ENCODE results near the gene VSTM5. TPM values are rescaled to one million over a fixed set of nuclear protein-coding genes. Genes with fewer than 3 reads are reported as not detected.
"Not testable (repeated sequence)": the region's sequence is repeated elsewhere in the genome, so short reads cannot be mapped to it uniquely, and the experiment has no call there.

Gene VSTM5
- total RNA-seq, 1 donor from 2014 or later, result not detected

DNA sequence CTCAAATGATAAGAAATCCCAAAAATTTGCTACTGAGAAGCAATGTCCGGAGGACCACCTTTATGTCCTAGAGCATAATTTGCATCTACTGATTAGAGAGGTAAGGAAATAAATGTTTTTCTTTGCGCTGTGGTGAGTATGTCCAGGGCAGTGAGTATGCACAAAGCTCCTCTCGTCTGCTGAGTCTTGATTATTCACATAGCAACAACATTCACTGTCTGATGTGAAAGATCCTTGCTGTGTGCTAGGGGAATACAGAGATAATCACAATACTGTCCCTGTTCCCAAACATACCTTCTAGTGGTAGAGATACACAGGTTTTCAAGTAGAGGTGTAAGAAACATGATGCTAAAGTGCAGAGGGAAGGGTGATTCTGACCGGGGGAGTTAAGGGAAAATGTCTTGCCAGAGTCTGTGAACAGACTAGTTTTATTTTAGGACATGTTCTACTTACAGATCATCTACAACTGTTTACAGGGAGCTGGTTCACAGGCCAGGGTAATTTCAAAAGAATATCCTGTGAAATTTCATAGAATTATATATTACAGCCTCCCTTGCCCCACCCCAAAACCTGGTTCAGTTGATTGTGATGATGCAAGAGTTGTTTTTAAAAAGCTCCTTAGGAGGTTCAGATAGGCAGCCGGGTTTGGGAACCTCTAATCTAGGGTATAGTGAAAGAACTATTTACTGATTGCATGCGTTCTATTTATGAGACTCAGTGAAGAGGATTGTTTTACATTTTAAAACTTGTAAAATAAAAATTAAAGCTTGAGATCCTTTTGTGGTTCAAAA is 53.8 kb downstream of the VSTM5 start:
- intact Hi-C loops (cut with micrococcal nuclease), result no loop called here

DNA sequence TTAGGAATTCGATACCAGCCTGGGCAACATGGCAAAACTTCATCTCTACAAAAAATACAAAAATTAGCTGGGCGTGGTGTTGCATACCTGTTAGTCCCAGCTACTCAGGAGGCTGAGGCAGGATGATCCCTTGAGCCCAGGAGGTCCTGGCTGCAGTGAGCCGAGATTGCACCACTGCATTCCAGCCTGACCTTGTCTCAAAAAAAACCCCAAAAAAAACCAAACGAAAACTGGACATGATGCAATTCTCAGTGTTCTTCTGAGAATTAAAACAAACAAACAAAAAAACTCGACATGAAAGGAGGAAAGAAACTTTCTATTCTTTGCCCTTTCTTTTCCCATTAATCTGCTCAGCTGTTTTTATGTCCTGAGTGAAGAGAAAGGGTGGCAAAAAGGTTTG is 58.9 kb downstream of the VSTM5 start:
- intact Hi-C loops (cut with micrococcal nuclease), result no loop called here

DNA sequence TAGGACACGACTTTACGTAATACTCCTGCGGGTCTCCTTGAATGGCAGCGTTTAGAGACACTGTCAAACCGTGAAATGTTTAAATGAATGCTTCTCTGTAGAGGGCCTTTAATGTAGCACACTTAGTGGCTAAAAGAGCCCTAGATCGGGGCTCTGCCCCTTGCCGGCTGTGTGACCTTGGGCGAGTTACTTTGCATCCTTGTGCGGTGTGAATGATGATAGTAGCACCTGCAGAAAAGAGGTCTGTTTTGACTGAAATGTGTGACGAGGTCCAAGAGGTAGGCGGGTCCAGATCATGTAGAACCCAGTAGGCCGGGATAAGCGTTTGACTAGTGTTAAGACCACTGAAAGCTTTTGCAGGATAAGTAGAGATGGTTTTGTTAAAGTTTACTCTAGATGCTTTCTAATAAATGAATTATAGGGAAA is 65.5 kb downstream of the VSTM5 start:
- intact Hi-C loops (cut with micrococcal nuclease), result loop anchor here (1.0 to 5.0 kb wide), 13 partner anchors 44 to 1284 kb away; partner anchors contain the start of genes ANKRD49, C11orf54, CEP295 and CWC15

DNA sequence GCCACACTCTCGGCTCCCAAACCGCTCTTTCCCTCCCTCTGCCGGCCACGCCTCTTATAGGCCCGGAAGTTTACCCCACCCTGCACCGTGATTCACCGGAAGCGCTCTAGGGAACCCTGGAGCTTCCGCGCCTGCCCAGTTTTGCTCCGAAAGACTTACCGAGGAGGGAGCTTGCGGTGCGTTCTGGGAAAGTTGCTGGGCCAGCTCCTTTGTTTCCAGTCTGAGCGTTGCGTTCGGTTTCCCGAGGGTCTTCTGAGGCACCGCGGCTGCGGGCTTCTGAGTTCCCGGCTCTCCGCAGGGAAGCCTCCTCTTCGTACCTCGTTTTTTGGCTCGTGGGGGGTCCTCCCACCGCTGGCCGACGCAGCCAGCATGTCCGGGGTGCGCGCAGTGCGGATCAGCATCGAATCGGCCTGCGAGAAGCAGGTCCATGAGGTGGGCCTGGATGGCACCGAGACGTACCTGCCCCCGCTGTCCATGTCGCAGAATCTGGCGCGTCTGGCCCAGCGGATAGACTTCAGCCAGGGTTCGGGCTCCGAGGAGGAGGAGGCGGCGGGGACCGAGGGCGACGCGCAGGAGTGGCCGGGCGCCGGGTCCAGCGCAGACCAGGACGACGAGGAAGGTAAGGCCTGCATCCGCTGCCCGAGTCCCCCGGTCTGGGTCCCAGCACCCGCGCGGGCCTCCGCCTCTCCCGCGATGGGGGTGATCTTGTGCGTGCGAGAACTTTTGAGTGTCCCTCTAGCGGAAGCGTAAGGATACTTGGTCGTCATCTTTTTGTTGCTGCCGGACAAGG is 66.1 kb downstream of the VSTM5 start, which contains the start of gene MED17:
MED17 (plus strand) TSS at position 138 of the 790 bp plus-strand sequence; CDS start at position 370, 232 bp downstream.
- intact Hi-C loops (cut with micrococcal nuclease), result loop anchor here (1.0 to 5.0 kb wide), 13 partner anchors 43 to 1284 kb away; partner anchors contain the start of genes ANKRD49, C11orf54, CEP295 and CWC15

DNA sequence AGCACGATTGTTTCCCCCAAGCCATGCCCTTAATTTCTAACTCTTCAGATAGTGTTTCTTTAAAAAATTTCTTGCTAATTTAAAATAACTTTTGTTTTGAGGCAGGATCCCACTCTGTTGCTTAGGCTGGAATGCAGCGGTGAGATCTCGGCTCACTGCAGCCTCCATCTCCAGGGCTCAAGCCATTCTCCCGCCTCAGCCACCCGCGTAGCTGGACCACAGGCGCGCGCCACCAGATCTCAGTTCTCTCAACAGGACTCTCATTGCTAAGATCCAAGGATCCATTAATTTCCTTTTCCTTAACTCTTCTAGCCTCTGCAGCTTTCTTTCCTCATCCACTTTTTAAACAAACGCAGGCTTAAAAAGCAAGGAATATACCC is 66.7 kb downstream of the VSTM5 start:
- intact Hi-C loops (cut with micrococcal nuclease), result loop anchor here (1.0 to 5.0 kb wide), 13 partner anchors 42 to 1285 kb away; partner anchors contain the start of genes ANKRD49, C11orf54, CEP295 and CWC15

DNA sequence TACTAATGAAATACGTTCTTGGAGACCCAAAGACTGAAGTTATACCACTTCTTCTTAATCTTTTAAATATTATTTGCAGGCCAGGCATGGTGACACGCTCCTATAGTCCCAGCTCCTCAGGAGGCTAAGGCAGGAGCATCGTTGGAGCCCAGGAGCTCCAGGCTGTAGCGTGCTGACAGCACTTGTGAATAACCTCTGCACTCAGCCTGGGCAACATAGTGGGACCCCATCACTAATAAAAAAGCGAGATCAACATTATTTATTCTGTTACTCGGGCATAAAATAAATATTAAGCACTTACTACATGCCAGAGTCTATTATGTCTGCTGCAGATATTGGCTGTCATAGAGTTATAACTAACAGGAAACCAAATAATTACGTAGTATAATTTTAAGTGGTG is 67.1 kb downstream of the VSTM5 start:
- intact Hi-C loops (cut with micrococcal nuclease), result loop anchor here (5.0 kb wide), 3 partner anchors 171 to 841 kb away; no protein-coding TSS in a partner anchor

DNA sequence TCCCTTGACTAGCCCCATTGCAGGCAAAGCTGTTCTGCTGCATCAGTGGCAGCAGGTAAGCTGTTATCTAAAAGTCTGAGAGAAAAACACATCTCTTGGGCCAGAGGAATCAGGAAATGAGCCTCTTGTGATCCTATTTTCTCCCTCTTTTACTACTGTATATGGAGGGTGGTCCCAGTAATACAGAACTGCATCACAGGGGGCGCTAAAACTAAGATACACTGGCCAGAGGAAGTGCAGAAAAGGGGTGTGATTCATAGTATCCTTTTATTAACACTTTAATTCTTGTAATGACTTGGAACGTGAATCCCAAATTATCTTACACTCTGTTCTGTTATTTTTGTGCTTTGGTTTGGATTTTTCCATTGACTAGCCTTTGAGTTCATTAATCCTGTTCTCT is 75.1 kb downstream of the VSTM5 start:
- intact Hi-C loops (cut with micrococcal nuclease), result no loop called here

DNA sequence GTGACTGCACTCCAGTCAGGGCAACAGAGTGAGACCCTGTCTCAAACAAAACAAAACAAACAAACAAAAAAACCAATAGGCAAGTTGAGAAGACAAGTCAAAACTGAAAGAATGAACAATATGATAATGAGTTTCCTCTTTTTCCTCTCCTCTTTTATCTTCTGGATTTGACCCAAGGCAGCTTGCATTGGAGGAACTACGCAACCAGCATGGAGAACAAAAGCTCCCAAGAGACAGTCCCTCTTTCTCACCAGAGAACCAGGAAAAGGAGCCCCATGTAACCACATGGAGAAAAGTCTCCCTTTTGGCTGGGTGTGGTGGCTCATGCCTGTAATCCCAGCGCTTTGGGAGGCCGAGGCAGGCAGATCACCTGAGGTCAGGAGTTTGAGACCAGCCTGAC is 75.9 kb downstream of the VSTM5 start:
- intact Hi-C loops (cut with micrococcal nuclease), result not testable (repeated sequence)

DNA sequence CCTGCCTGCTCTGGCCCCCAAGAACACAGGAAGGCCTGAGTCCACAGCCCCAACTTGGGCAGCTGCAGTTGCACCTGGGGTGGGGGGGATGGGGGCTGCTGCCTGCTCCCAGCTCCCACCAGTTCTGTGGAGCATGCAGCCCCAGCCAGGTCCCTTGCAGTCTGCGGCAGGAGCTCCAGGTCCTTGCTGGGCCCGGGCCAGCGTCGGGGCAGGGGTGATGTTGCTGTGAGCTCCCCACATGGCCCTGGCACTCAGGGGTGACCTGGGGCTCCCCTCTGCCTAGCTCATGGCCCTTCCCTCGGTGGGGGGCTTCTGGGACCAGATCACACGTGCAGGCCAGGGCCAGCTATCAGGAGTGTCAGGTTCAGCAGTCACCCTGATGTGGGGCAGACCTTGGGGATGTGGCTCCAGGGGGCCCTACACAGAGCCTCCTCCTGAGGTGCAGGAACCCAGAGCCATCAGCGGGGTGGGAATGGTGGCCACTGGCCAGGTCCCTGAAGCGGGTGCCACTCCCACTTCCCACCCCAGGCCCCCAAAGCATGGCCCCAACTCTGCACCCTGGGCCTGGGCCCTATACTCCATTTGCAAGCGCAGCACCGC is 76.7 kb downstream of the VSTM5 start:
- intact Hi-C loops (cut with micrococcal nuclease), result no loop called here

DNA sequence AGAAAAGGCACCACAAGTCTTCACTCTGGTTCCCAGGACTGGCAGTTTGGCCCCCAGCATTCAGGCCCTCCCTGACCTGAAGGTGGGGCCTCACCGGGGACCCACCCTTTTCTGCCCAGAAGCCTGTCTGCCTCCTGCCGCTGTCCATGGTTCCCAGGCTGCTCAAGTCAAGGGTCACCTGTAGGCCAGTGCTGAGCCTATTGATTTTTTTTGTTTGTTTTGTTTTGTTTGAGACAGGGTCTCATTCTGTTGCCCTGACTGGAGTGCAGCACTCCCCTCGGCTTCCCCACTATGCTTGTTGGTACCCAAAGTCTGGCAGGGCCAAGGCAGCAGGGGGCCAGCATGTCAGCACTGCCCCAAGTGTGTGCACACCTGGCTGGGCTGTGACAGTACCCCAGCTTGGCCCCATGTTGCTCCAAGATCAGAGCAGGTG is 77.4 kb downstream of the VSTM5 start:
- intact Hi-C loops (cut with micrococcal nuclease), result no loop called here

DNA sequence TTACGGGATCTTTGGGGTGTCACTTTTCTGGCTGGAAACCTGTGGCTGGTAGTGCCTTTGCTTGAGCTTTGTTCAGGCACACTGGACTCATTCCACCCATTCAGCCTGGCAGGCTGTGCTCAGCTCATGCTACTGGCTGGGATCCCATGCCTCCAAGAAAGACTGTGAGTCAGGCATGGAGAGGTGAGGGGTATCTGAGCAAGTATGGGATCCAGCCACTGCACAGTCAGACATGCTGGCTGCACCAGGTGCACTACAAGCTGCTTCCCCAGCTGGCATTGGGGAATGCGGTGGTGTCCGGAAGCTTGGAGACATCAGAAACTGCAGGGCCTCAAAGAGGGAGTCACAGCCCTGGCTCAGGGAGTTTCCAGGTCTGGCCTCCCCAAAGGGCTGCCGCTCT is 78.3 kb downstream of the VSTM5 start:
- intact Hi-C loops (cut with micrococcal nuclease), result no loop called here

DNA sequence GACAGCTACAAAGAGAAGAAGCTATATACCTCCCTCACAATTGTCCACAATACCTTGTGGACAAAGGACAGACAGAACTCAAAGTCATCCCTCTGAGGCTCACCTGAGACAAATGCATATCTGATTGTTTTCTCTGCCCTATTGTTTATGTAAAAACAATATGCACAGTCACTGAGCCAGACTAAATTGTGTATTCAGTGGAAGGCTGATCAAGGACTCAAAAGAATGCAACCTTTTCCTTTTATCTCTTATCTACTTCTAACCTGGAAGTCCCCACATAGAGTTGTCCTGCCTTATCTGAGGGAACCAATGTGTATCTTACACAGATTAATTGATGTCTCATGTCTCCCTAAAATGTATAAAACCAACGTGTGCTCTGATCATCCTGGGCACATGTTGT is 80.3 kb downstream of the VSTM5 start:
- intact Hi-C loops (cut with micrococcal nuclease), result no loop called here

Other genes with a start within 250 kb of the VSTM5 start
- 23.6 and 24.0 TPM in 2 replicates for gene CEP295, start 188.9 kb downstream of the VSTM5 start, total RNA-seq
- 177 and 180 TPM in 2 replicates for gene TAF1D, start 109.1 kb downstream of the VSTM5 start, total RNA-seq
- gene C11orf54, start 108.9 kb downstream of the VSTM5 start, total RNA-seq, result 21.3 and 24.6 TPM in 2 replicates
- gene MED17, start 66.3 kb downstream of the VSTM5 start, total RNA-seq, result 49.9 and 50.4 TPM in 2 replicates
- gene HEPHL1, start 170.7 kb upstream of the VSTM5 start, total RNA-seq, result not detected in 2 replicates

Measured in T-helper 1 cell treated with Interleukin-12 subunit alpha and Interleukin-12 subunit beta and Interleukin-4 antibody, amounts not matched to agents 30 ng/mL and 1 ng/mL, for 36 hours (primary cell).